H9 (cell line): ENCODE data around the gene ATN1. TPM values are rescaled to one million over a fixed set of nuclear protein-coding genes. Genes with fewer than 3 reads are reported as not detected.

Experiments
- DNase-seq: peaks from one replicate; pipeline ENCODE4 v3.0.0-alpha.2; 2017
- H2AFZ ChIP-seq: one replicate; pipeline ENCODE4 v1.6.1; 2013; ENCODE audit warnings: mild to moderate bottlenecking, low read length, control low read depth, moderate library complexity
- H2AK5ac ChIP-seq: 2 replicates; pipeline ENCODE4 v1.6.1; 2013; ENCODE audit warnings: low read length, control low read depth, mixed read lengths; ENCODE audit not compliant: insufficient read length
- H2BK120ac ChIP-seq: one replicate; pipeline ENCODE4 v1.6.1; 2013; ENCODE audit warnings: low read depth, mild to moderate bottlenecking, low read length, control low read depth, inconsistent platforms; ENCODE audit not compliant: poor library complexity, severe bottlenecking
- H2BK12ac ChIP-seq: 2 replicates; pipeline ENCODE4 v1.6.1; 2013; ENCODE audit warnings: low read length, control low read depth, mixed read lengths, low read depth; ENCODE audit not compliant: insufficient read length
- H2BK15ac ChIP-seq: 2 replicates; pipeline ENCODE4 v1.6.1; 2013; ENCODE audit warnings: low read depth, low read length, control low read depth
- H2BK20ac ChIP-seq: one replicate; pipeline ENCODE4 v1.6.1; 2013; ENCODE audit warnings: low read depth, mild to moderate bottlenecking, low read length, control low read depth, inconsistent platforms; ENCODE audit not compliant: poor library complexity, severe bottlenecking
- H2BK5ac ChIP-seq: 2 replicates; pipeline ENCODE4 v1.6.1; 2013; ENCODE audit warnings: low read length, control low read depth, mixed read lengths; ENCODE audit not compliant: insufficient read length
- H3K14ac ChIP-seq: 2 replicates; pipeline ENCODE4 v1.6.1; 2013; ENCODE audit warnings: low read length, control low read depth; ENCODE audit not compliant: insufficient read depth
- H3K18ac ChIP-seq: 2 replicates; pipeline ENCODE4 v1.6.1; 2013; ENCODE audit warnings: low read depth, mild to moderate bottlenecking, mixed read lengths, low read length, control low read depth; ENCODE audit not compliant: insufficient read length
- H3K23ac ChIP-seq: 2 replicates; pipeline ENCODE4 v1.6.1; 2013; ENCODE audit warnings: low read length, control low read depth, mixed read lengths, low read depth; ENCODE audit not compliant: insufficient read length
- H3K23me2 ChIP-seq: 2 replicates; pipeline ENCODE4 v1.6.1; 2013; ENCODE audit warnings: low read depth, mild to moderate bottlenecking, mixed read lengths, low read length, control low read depth; ENCODE audit not compliant: insufficient read length, poor library complexity, severe bottlenecking
- H3K27ac ChIP-seq: 2 replicates; pipeline ENCODE4 v1.5.1; 2013; ENCODE audit warnings: low read length, control low read depth, mixed read lengths, low read depth; ENCODE audit not compliant: insufficient read length
- H3K27me3 ChIP-seq: 2 replicates; pipeline ENCODE4 v1.6.1; 2013; ENCODE audit warnings: low read length, control low read depth, inconsistent platforms; ENCODE audit not compliant: insufficient read depth
- H3K4ac ChIP-seq: 2 replicates; pipeline ENCODE4 v1.6.1; 2013; ENCODE audit warnings: low read depth, mild to moderate bottlenecking, control low read depth, inconsistent platforms, low read length, moderate library complexity
- H3K4me1 ChIP-seq: 2 replicates; pipeline ENCODE4 v1.6.1; 2013; ENCODE audit warnings: low read length, control low read depth, inconsistent platforms; ENCODE audit not compliant: insufficient read depth
- H3K4me2 ChIP-seq: 2 replicates; pipeline ENCODE4 v1.6.1; 2013; ENCODE audit warnings: low read length, control low read depth, mixed read lengths; ENCODE audit not compliant: insufficient read length, insufficient read depth
- H3K56ac ChIP-seq: 2 replicates; pipeline ENCODE4 v1.6.1; 2013; ENCODE audit warnings: low read depth, mild to moderate bottlenecking, mixed read lengths, low read length, control low read depth; ENCODE audit not compliant: insufficient read length
- H3K79me1 ChIP-seq: 2 replicates; pipeline ENCODE4 v1.6.1; 2013; ENCODE audit warnings: low read depth, mild to moderate bottlenecking, moderate library complexity, low read length, control low read depth, inconsistent platforms; ENCODE audit not compliant: insufficient read depth, poor library complexity, severe bottlenecking
- H3K79me2 ChIP-seq: 2 replicates; pipeline ENCODE4 v1.6.1; 2013; ENCODE audit warnings: low read length, control low read depth, inconsistent platforms; ENCODE audit not compliant: insufficient read depth
- H3K9ac ChIP-seq: 2 replicates; pipeline ENCODE4 v1.6.1; 2013; ENCODE audit warnings: low read length, control low read depth, mixed read lengths; ENCODE audit not compliant: insufficient read length; ENCODE audit errors: extremely low read depth
- H3K9me3 ChIP-seq: one replicate; pipeline ENCODE4 v1.6.1; 2013; ENCODE audit warnings: low read depth, low read length, inconsistent platforms; ENCODE audit not compliant: control insufficient read depth
- H3T11ph ChIP-seq: one replicate; pipeline ENCODE4 v1.6.1; 2013; ENCODE audit warnings: mild to moderate bottlenecking, low read length, control low read depth, inconsistent platforms
- H4K20me1 ChIP-seq: one replicate; pipeline ENCODE4 v1.6.1; 2013; ENCODE audit not compliant: control insufficient read depth, insufficient read length, insufficient read depth
- H4K5ac ChIP-seq: 2 replicates; pipeline ENCODE4 v1.6.1; 2013; ENCODE audit warnings: low read depth, mild to moderate bottlenecking, mixed read lengths, low read length, control low read depth; ENCODE audit not compliant: insufficient read length
- H4K8ac ChIP-seq: replicated peaks from 2 replicates; pipeline ENCODE4 v1.6.1; 2013; ENCODE audit warnings: low read length, control low read depth, mixed read lengths, low read depth; ENCODE audit not compliant: insufficient read length
- H4K91ac ChIP-seq: 2 replicates; pipeline ENCODE4 v1.6.1; 2013; ENCODE audit warnings: low read depth, mild to moderate bottlenecking, moderate library complexity, mixed read lengths, low read length, control low read depth; ENCODE audit not compliant: insufficient read length
- H3K27ac Mint-ChIP-seq, 3 experiments: 2 replicates in 2 of 3; 3 replicates in 1 of 3; pipeline ENCODE4 v1.8.0; 2020 to 2021; ENCODE audit warnings: mixed read lengths in 3 of 3, mild to moderate bottlenecking in 1 of 3, moderate library complexity in 1 of 3
- H3K27me3 Mint-ChIP-seq: 2 replicates; pipeline ENCODE4 v1.8.0; 2021; ENCODE audit warnings: low read depth, mild to moderate bottlenecking, moderate library complexity, mixed read lengths
- H3K36me3 Mint-ChIP-seq, 3 experiments: 2 replicates in 2 of 3; 3 replicates in 1 of 3; pipeline ENCODE4 v1.8.0; 2020 to 2021; ENCODE audit warnings: low read depth in 3 of 3, mixed read lengths in 3 of 3; ENCODE audit not compliant: insufficient read depth in 1 of 3
- H3K4me1 Mint-ChIP-seq, 2 experiments: 2 replicates each; pipeline ENCODE4 v1.8.0; 2020; ENCODE audit warnings: mixed read lengths in 2 of 2
- H3K4me3 Mint-ChIP-seq, 2 experiments: 2 replicates in 1 of 2; 3 replicates in 1 of 2; pipeline ENCODE4 v1.8.0; 2020 to 2021; ENCODE audit warnings: mild to moderate bottlenecking in 2 of 2, mixed read lengths in 2 of 2, moderate library complexity in 1 of 2
- H3K9me3 Mint-ChIP-seq, 2 experiments: 2 replicates in 1 of 2; 3 replicates in 1 of 2; pipeline ENCODE4 v1.8.0; 2020; ENCODE audit warnings: mild to moderate bottlenecking in 2 of 2, mixed read lengths in 2 of 2, moderate library complexity in 1 of 2
- CTCF ChIP-seq: fragments of 200-600 bp; sonication (generic); conservative IDR thresholded peaks from 3 replicates; pipeline ENCODE4 v1.8.0; 2021; ENCODE audit warnings: antibody characterized with exemption, mild to moderate bottlenecking
- WGBS: extraction: QIAGEN DNeasy Blood & Tissue Kit; methylation state at CpG from one replicate; pipeline ENCODE4 v1.1.7; 2013; ENCODE audit warnings: missing lambda C conversion rate, low lambda C conversion rate, mixed read lengths; ENCODE audit not compliant: insufficient read length; ENCODE audit errors: extremely low coverage; 5-methylcytosine and 5-hydroxymethylcytosine counted together
- total RNA-seq: library from RNA; stranded (reverse); gene quantifications from 2 replicates; pipeline ENCODE4 v1.2.1, GENCODE V29; 2021

The ATN1 gene
- total RNA-seq, 1 experiment from 2014 or later = 103 TPM

- H3K4me1 ChIP-seq = peaks cover 3% of the 10 kb centered on the region; the same call in 1 of the 2 replicates
- peak overlapping the region; percentile 61 for H3K18ac ChIP-seq
- peak overlapping the region; percentile 71 for H3K14ac ChIP-seq
- H2BK20ac ChIP-seq = no peak overlapping the region
- no peak overlapping the region for H2AFZ ChIP-seq
- H3K79me1 ChIP-seq = no peaks in the 10 kb centered on the region
- Mint-ChIP-seq H3K27me3 (peaks cover 1% of the 10 kb centered on the region; the same call in 1 of the 2 replicates), H3K9me3 (peaks cover 0 to 2% of the 10 kb centered on the region in 2 experiments; a peak in 1 of 5 replicates), H3K27ac (peak overlapping the region; percentile 98 to 100 (median 99)), H3K36me3 (peaks cover 17 to 45% (median 38%) of the 10 kb centered on the region in 3 experiments; a peak in 6 of 7 replicates), H3K4me1 (peaks cover 57 to 60% of the 10 kb centered on the region in 2 experiments), H3K4me3 (peak overlapping the region; percentile 76 to 89)
- no peaks in the 10 kb centered on the region for H3K27me3 ChIP-seq
- H4K5ac ChIP-seq = no peak overlapping the region
- no peak overlapping the region for H4K8ac ChIP-seq
- no peak overlapping the region for H2AK5ac ChIP-seq
- TF ChIP-seq CTCF = no peak
- WGBS = no CpG with 5 or more reads among the region's 8 CpGs
- H3K4me2 ChIP-seq = peak overlapping the region; percentile 97
- no peaks in the 10 kb centered on the region for H3K9me3 ChIP-seq
- peak overlapping the region; percentile 56 for H3K9ac ChIP-seq
- H2BK12ac ChIP-seq = no peak overlapping the region
- no peak overlapping the region for H2BK120ac ChIP-seq
- no peak overlapping the region for H2BK15ac ChIP-seq
- no peak overlapping the region for H3K56ac ChIP-seq
- H4K91ac ChIP-seq = no peak overlapping the region
- no peak overlapping the region for H3K23ac ChIP-seq
- H3K79me2 ChIP-seq = peaks cover 19% of the 10 kb centered on the region; the same call in 1 of the 2 replicates
- H2BK5ac ChIP-seq = peak overlapping the region; percentile 24
- H3T11ph ChIP-seq = no peak overlapping the region
- peak; percentile 90 for DNase-seq
- peak overlapping the region; percentile 93 for H3K27ac ChIP-seq
- H3K23me2 ChIP-seq = peaks cover 30% of the 10 kb centered on the region
- H4K20me1 ChIP-seq = no peaks in the 10 kb centered on the region
- H3K4ac ChIP-seq = no peak overlapping the region
Observed at GRCh38 chr12:6925540-6926279, 2.0 kb upstream of the ATN1 start.
